SK-MEL-5 (cell line): ENCODE results near the gene AKAP7. TPM values are rescaled to one million over a fixed set of nuclear protein-coding genes. Genes with fewer than 3 reads are reported as not detected.

Source experiments
- DNase-seq: peaks from one replicate; pipeline ENCODE4 v3.0.0-alpha.2; 2016; ENCODE audit warnings: low read depth, low spot score
- in situ Hi-C: cut with HindIII; loops from 2 replicates; pipeline ENCODE4 v1.10.0; 2016; ENCODE audit warnings: low sequenced_read_pairs, high pct_unique_total_duplicates, low pct_unique_long_range_greater_than_20kb
- total RNA-seq: library from RNA; depleted of rRNA; stranded (reverse); fragments of >200 nt; shearing (Covaris generic); gene quantifications from 2 replicates; pipeline ENCODE4 v1.2.3, GENCODE V29; 2014

The AKAP7 gene
- total RNA-seq, 1 experiment from 2014 or later, result 7.5 TPM

GRCh38 chr6:131129689-131130553 is 5.3 kb upstream of the AKAP7 start:
- in situ Hi-C loops, result no loop called here
- DNase-seq, result no peak

GRCh38 chr6:131130554-131130940 is 4.7 kb upstream of the AKAP7 start:
- in situ Hi-C loops, result no loop called here
- DNase-seq, result no peak

- in situ Hi-C loops, result no loop called here
- DNase-seq, result no peak
These were observed 2.9 kb upstream of the AKAP7 start for GRCh38 chr6:131132360-131132759.

- DNase-seq, result no peak
- in situ Hi-C loops, result no loop called here
These were observed 867 bp upstream of the AKAP7 start for GRCh38 chr6:131134220-131134979.

- no peak for DNase-seq
- in situ Hi-C loops, result no loop called here
These were observed 355 bp upstream of the AKAP7 start for GRCh38 chr6:131134980-131135243.

- DNase-seq, result peak; percentile 49
- in situ Hi-C loops, result no loop called here
These were observed 937 bp downstream of the AKAP7 start for GRCh38 chr6:131136021-131136786.

GRCh38 chr6:131139599-131139998 is 4.3 kb downstream of the AKAP7 start:
- in situ Hi-C loops, result no loop called here
- DNase-seq, result no peak

- no peak for DNase-seq
- in situ Hi-C loops, result no loop called here
These were observed 8.1 kb downstream of the AKAP7 start for GRCh38 chr6:131143319-131143718.

GRCh38 chr6:131146865-131147264 is 11.6 kb downstream of the AKAP7 start:
- in situ Hi-C loops, result no loop called here
- no peak for DNase-seq

- in situ Hi-C loops, result no loop called here
These were observed 21.1 kb downstream of the AKAP7 start for GRCh38 chr6:131156411-131156810.

GRCh38 chr6:131159578-131159977 is 24.3 kb downstream of the AKAP7 start:
- in situ Hi-C loops, result no loop called here
- DNase-seq, result peak; percentile 51

More at GRCh38 chr6:131156411-131156810, 21.1 kb downstream of the AKAP7 start:
- no peak for DNase-seq

- no peak for DNase-seq
- in situ Hi-C loops, result no loop called here
These were observed 25.0 kb downstream of the AKAP7 start for GRCh38 chr6:131160254-131160758.

GRCh38 chr6:131161987-131162386 is 26.7 kb downstream of the AKAP7 start:
- in situ Hi-C loops, result no loop called here
- DNase-seq, result no peak

GRCh38 chr6:131163886-131164285 is 28.6 kb downstream of the AKAP7 start:
- peak; percentile 88 for DNase-seq
- in situ Hi-C loops, result no loop called here

- peak; percentile 66 for DNase-seq
- in situ Hi-C loops, result no loop called here
These were observed 29.2 kb downstream of the AKAP7 start for GRCh38 chr6:131164506-131164905.

GRCh38 chr6:131167773-131168172 is 32.5 kb downstream of the AKAP7 start:
- in situ Hi-C loops, result no loop called here
- DNase-seq, result peak; percentile 25

- no peak for DNase-seq
- in situ Hi-C loops, result no loop called here
These were observed 34.3 kb downstream of the AKAP7 start for GRCh38 chr6:131169613-131170012.

- in situ Hi-C loops, result no loop called here
- DNase-seq, result no peak
These were observed 37.0 kb downstream of the AKAP7 start for GRCh38 chr6:131172222-131172621.
